NCI-H446 (cell line): ENCODE results near the gene CALR3.
A peak's percentile ranks its signal among the peaks of the same experiment; 100 is the strongest.
"Not testable (repeated sequence)": the region's sequence is repeated elsewhere in the genome, so short reads cannot be mapped to it uniquely, and the experiment has no call there.

Experiments used
- DNase-seq, 2 experiments: peaks; one replicate each; lab custom pipeline; 2025; lab: John Stamatoyannopoulos, UW

Gene CALR3

DNA sequence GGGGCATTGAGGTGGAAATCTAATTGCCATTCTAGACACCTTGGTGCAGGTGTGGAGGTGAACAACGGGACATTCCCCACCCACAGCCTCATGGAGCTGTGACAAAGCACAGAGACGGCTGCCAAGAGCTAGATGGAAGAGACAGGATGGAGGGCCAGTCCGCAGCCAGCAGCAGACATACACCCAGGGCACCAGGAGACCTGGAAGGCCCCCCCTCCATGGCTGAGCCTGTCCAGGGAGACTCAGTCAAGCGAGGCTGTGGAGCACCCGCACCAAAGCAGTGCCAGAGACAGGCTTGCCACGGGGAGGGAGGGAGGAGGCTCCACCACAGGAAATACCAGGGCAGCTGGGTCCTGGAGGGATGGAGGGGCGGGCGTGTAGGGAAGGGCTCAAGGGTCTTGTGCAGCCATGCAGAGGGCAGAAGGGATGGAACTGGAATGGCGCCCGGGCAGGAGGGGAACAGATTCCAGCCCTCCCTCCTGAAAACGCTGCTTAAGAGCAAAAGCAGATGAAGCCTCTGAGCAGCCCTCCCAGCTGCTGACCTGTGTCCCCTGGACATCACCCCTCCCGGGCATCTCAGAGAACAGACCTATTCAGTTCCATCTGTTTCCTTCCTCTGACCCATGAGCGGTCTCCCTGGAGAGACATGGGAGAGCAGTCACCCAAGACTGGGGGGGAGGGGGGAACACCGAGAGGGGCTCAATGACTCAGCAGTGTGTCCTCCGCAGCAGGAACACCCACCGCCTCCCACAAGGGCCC lies 38.6 kb downstream of the CALR3 start:
- DNase-seq: peak; percentile 42 to 88

GRCh38 chr19:16456652-16457194 lies 39.2 kb downstream of the CALR3 start:
- no peak for DNase-seq

- DNase-seq: no peak
Measured at GRCh38 chr19:16455489-16455888, 40.5 kb downstream of the CALR3 start.

GRCh38 chr19:16454351-16454918 lies 41.5 kb downstream of the CALR3 start:
- DNase-seq: no peak

- no peak for DNase-seq
Measured at GRCh38 chr19:16452325-16452724, 43.6 kb downstream of the CALR3 start.

DNA sequence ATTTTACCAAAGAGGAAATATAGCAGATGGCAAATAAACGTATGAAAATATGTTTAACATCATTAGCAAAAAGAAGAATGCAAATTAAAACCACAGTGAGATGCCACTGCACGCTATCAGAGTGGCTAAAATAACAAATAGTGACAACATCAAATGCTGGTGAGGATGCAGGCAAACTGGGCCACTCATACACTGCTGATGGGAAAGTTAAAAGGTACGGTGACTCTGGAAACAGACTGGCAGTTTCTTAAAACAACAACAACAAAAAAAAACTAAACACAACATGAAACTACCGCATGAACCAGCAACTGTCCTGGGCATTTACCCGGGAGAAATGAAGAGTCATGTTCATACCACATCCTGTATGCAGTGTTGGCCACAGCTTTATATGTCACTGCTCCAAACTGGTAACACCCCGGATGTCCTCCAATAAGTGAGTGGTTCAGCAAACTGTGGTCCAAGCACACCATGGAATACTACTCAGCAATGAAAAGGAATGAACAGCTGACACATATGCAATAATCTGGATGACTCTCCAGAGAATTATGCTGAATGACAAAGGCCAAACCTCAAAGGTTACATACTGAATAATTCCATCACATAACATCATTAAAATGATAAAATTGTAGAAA lies 46.5 kb downstream of the CALR3 start:
- DNase-seq: no peak

- DNase-seq: not testable (repeated sequence)
Measured at GRCh38 chr19:16448872-16449271, 47.1 kb downstream of the CALR3 start.

DNA sequence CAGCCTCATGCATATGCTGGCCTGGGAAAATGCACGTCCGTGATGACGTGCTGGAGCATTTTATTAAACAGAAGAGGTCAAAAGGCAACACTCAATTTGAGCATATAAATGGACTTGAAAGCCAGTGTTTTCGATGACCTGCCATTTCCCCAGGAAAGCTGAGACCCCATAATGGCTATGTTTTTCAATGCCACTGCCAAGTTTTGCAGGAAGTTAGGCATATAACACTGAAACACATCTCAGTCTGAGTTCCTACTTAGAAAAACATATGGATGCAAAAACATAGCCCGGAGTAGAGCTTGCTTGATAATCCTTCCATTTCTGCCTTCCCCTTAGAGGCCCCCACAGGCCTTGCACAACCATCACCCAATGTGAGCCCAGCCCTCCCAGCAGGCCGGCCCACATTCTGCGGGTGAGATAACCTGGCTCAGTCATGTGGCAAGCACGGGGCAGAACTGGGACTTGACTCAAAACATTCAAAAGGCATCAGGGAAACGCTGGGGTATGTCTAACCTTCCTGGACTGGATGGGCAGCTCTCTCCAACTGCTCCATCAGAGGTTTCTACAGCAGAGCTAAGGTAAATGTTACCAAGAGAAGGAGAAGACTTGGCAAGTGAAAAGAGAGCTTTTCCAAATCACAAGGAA lies 49.1 kb downstream of the CALR3 start:
- DNase-seq: no peak

- no peak for DNase-seq
Measured at GRCh38 chr19:16446108-16446723, 49.8 kb downstream of the CALR3 start.

- no peak for DNase-seq
Measured at GRCh38 chr19:16445238-16446107, 50.5 kb downstream of the CALR3 start.

DNA sequence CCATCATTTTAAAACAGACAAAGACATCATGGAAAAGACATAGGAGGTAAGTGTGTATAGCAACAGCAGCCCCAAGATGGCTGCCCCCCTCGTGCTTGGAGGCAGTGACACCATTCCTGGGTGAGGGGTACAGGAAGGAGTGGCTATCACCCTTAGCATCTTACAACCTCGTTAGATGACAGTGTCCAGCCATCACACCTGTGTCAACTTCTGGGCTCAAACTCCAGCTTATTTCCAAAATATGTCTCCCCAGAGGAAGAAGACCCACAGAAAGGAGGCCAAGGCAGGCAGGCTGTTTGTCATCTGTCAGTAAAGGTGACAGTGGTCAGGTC lies 51.7 kb downstream of the CALR3 start:
- DNase-seq: no peak

DNA sequence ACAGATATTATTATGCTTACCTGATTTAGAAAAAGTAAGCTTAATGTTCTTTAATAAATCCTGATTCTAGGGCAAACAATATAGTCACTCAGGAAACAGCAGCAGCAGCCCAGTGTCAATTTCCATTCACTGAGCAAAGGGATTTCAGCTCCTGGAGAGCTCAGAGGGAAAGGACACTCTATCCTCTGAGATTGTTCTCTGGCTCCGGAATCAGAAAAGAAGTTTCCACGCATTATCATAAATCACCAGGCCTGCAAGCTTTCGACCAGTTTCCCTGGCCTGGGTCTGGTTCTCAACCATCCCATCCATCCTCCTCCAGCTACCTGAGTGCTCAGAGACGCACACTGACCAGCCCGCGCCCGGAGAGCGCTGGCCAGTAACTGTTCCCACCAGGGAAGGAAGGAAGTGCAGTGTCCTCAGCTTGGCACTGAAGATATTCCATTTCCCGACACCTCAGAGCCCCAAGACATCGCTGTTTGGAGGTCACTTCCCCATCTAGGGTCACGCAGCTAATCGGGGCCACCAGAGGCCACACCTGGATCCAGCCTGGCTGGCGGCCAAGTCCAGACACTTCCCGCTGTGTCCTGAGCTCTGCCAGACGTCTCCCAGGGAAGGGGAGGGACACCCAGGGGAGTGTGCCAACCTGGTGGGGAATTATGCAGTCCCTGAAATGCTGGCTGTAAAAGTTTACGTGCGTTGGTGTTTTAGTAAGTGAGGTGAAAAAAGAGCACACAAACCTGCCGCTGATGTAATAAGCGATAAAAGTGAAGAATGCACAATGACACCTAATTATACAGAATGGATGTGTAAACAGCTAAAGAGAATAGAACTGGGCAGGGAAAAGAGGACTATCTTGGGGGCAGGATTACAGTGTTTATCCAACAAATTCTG lies 53.3 kb downstream of the CALR3 start:
- DNase-seq: no peak

DNA sequence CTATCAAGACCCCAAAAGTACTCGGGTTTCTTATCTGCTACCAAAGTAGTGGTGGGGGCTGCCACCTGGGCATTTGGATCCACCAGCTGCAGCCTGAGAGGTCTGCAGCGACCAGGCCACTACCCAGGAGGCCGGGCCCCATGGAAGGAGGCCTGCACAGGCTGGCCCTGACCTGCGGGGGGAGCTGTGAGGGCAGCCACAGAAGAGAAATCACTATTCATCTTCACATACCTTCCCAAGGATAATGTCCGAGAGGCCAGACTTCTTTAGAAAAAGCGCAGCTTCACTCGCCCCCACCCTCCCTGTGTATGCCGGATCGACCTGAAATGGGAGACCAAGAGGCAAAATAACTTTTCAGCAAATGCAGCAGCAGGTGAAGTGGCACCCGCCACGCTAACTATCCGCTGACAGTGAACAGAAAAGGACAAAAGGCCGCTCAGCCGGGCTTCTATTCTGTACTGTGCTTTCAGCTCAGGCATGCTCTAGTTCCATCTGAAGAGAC lies 54.3 kb downstream of the CALR3 start:
- DNase-seq: peak in 1 of 2 experiments; percentile 16

- DNase-seq: no peak
Measured at GRCh38 chr19:16436780-16437332, 59.1 kb downstream of the CALR3 start.

GRCh38 chr19:16435999-16436650 lies 59.8 kb downstream of the CALR3 start:
- no peak for DNase-seq

DNA sequence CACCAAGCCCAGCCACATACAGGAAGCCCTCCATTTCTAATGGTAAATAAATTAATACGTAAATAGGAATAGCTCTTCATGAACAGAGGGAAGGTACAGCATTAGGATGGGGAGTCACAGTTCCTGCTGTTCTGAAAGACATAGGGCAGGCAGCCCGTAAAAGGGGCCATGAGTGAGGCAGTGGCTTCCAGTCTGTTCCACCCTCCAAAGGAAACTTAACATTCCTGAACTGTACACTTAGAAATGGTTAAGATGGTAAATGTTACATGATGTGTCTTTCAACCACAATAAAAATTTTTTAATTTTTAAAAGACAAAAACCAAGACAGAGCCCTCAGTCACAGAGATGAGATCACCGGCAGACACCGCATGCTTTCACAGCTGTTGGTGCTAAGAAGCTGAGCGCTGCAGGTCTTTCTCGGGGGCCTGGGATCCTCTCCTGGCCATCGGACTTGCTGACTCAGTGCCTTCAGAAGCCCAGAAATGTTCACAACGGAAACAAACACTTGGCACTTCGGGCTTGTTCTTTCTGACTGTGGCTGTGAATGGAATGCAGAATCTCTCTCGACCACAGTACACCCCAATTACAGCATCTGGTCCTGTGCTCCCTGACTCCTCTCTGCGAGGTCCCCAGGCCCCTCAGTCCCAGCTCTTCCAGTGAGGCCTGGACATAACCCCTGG lies 60.6 kb downstream of the CALR3 start:
- peak in 1 of 2 experiments; percentile 42 for DNase-seq

DNA sequence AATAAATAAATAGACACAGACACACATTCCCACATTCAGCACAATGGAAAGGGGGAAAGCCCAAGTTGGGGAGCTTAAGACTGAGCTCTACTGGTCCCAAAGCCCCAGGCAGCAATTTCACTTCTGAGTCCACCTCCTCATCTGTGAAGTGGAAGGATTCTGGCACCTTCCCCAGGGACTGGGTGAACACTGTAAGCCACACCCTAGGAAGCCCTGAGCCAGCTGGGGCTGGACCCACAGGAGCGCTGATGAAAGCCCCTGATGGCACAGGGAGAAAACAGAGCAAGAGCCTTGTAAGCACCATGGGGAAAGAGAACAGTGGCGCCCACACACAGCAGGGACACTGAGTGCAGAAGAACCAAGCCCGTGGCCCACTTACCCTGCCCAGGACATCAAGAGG lies 62.0 kb downstream of the CALR3 start:
- no peak for DNase-seq

- no peak for DNase-seq
Measured at GRCh38 chr19:16429759-16430091, 66.2 kb downstream of the CALR3 start.
